BLaER1 (cell line): Measurements from ENCODE around the gene COL27A1.

Experiments used
- H3K27ac ChIP-seq: shearing (Covaris generic); formaldehyde crosslinking; 2 replicates; pipeline ENCODE4 v1.8.1; 2022
- H3K27me3 ChIP-seq: shearing (Covaris generic); formaldehyde crosslinking; 2 replicates; pipeline ENCODE4 v1.8.1; 2022
- H3K36me3 ChIP-seq: shearing (Covaris generic); formaldehyde crosslinking; 2 replicates; pipeline ENCODE4 v1.8.1; 2022
- H3K4me1 ChIP-seq: shearing (Covaris generic); formaldehyde crosslinking; 2 replicates; pipeline ENCODE4 v1.8.1; 2022
- H3K4me2 ChIP-seq: shearing (Covaris generic); formaldehyde crosslinking; 2 replicates; pipeline ENCODE4 v1.8.1; 2022
- H3K4me3 ChIP-seq: shearing (Covaris generic); formaldehyde crosslinking; 2 replicates; pipeline ENCODE4 v1.8.1; 2022
- H3K9ac ChIP-seq: shearing (Covaris generic); formaldehyde crosslinking; 2 replicates; pipeline ENCODE4 v1.8.1; 2022
- H3K9me3 ChIP-seq: shearing (Covaris generic); formaldehyde crosslinking; 2 replicates; pipeline ENCODE4 v1.8.1; 2022
- H4K20me1 ChIP-seq: shearing (Covaris generic); formaldehyde crosslinking; 2 replicates; pipeline ENCODE4 v1.8.1; 2022
- Cebpa-rat ChIP-seq: shearing (Covaris generic); IDR thresholded peaks from 2 replicates; pipeline ENCODE4 v1.8.1; 2022

Gene COL27A1

GRCh38 chr9:114116126-114116747 is 39.1 kb upstream of the COL27A1 start:
- Histone ChIP-seq H3K4me3 (no peak overlapping the region), H3K4me1 (peaks cover 14% of the 10 kb centered on the region), H3K4me2 (peak overlapping the region; percentile 62), H3K36me3 (no peaks in the 10 kb centered on the region), H3K9me3 (no peaks in the 10 kb centered on the region), H3K27me3 (peaks cover 13% of the 10 kb centered on the region; the same call in 1 of the 2 replicates), H3K27ac (peak overlapping the region; percentile 18; the same call in 1 of the 2 replicates), H4K20me1 (no peaks in the 10 kb centered on the region), H3K9ac (no peak overlapping the region)
- TF ChIP-seq Cebpa-rat = no peak

DNA sequence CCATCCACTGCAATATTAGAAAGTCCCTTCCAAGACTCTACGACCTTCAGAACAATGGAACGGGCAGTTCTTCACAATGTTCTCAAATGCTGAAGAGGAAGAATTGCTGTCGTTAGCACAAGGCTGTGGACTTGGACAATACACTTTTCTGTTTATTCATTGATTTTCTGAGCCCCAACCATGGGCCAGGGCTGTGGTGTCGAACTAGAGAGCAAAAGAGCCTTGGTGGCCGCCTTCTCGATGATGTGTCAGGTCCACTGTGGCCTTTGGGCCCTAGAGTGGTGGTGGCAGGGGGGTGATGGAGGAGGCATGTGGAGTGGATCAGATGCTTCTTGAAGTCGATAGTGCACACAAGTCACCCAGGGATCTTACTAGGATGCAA is 37.7 kb upstream of the COL27A1 start:
- Histone ChIP-seq H4K20me1 (no peaks in the 10 kb centered on the region), H3K9me3 (no peaks in the 10 kb centered on the region), H3K4me3 (no peak overlapping the region), H3K27ac (no peak overlapping the region), H3K4me1 (peaks cover 14% of the 10 kb centered on the region), H3K36me3 (no peaks in the 10 kb centered on the region), H3K4me2 (no peak overlapping the region), H3K27me3 (peaks cover 13% of the 10 kb centered on the region; the same call in 1 of the 2 replicates), H3K9ac (no peak overlapping the region)
- no peak for TF ChIP-seq Cebpa-rat

GRCh38 chr9:114117996-114118830 is 37.1 kb upstream of the COL27A1 start:
- H3K4me3 ChIP-seq = no peak overlapping the region
- H3K9me3 ChIP-seq = no peaks in the 10 kb centered on the region
- no peaks in the 10 kb centered on the region for H4K20me1 ChIP-seq
- TF ChIP-seq Cebpa-rat = no peak
- no peak overlapping the region for H3K27ac ChIP-seq
- peaks cover 12% of the 10 kb centered on the region; the same call in 1 of the 2 replicates for H3K27me3 ChIP-seq
- H3K36me3 ChIP-seq = no peaks in the 10 kb centered on the region
- H3K4me2 ChIP-seq = no peak overlapping the region
- H3K4me1 ChIP-seq = peaks cover 14% of the 10 kb centered on the region
- H3K9ac ChIP-seq = no peak overlapping the region

DNA sequence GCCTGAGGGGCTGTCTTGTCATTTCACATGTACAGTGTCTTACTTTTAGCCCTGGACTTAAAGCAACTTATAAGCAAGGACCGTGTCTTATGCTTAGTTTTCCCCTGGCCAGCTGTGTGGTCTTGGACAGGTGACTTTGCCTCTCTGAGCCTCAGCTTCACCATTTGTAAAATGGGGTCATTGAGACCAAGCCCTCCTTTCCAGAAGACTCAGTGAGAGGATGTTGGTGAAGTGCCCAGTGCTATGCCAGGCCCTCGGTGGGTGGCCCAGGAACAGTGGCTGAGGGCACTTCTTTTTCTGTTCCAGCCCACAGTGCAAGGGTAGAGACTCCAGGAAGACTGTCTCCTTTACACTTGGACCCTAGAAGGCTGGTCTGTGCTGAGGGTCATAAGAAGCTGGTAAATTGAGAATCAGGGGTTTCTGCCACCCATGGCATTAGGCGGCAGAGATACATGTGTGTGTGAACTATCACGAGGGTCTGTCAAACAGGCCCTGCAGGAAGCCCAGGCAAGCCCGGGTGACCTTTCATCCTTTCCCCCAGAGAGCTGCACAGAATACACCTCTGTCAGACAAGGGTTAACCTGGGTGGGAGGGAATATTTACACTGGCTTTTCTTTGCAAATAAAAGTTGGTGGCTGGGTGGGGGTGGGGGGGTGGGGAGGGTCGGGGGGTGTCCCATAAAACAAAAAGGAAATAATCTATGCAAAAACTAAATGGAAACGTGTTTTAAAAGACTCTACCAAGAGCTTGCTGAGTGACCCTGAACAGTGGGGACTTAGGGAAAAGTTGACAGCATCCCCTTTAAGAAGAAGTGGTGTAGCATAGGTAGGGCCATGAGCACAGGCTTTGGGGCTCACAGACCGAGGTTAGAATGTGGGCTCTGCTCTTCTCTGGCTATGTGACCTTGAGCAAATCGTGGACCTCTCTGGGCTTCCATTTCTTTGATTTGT is 35.8 kb upstream of the COL27A1 start:
- Histone ChIP-seq H3K9me3 (no peaks in the 10 kb centered on the region), H3K36me3 (no peaks in the 10 kb centered on the region), H4K20me1 (no peaks in the 10 kb centered on the region), H3K4me3 (no peak overlapping the region), H3K4me1 (peaks cover 14% of the 10 kb centered on the region), H3K4me2 (no peak overlapping the region), H3K27me3 (0 out of 2 replicates have a peak, but pooled peaks cover 7% of the 10 kb centered on the region), H3K9ac (no peak overlapping the region), H3K27ac (no peak overlapping the region)
- TF ChIP-seq Cebpa-rat = no peak

DNA sequence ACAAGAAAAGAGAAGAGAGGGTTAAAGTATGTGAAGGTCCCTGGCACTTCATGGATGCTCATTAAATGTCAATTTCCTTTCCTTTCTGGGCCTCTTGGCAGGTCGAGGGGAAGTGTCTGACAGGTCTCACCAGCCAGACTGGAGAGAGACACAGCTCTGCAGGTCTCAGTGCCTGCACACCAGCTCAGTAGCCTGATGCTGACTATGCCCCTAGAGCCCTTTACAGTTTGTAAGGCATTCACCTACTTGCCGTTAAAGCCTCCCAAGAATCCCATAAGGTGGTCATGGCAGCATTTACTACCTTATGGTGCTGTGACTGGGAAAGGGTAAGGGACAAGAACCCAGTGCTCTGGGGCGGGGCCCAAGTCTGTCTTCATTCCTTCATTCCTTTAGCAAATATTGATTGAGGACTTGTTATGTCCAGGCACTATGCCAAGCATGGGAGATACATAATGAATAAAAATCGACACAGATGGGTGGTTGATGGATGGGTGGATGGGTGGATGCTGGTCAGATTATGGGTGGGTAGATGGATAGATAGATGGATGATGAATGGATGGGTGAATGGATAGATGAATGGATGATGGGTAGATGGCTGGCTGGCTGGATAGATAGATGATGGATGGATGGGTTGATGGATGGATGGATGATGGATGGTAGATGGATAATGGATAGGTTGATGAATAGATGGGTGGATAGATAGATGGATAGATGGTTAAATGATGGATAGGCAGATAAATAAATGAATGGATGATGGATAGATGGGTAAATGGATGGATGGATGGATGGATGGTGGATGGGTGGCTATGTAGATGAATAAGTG is 34.9 kb upstream of the COL27A1 start:
- Histone ChIP-seq H3K4me2 (no peak overlapping the region), H3K36me3 (no peaks in the 10 kb centered on the region), H3K9ac (no peak overlapping the region), H3K27me3 (0 out of 2 replicates have a peak, but pooled peaks cover 7% of the 10 kb centered on the region), H3K4me1 (peaks cover 10% of the 10 kb centered on the region), H4K20me1 (no peaks in the 10 kb centered on the region), H3K4me3 (no peak overlapping the region), H3K27ac (no peak overlapping the region), H3K9me3 (no peaks in the 10 kb centered on the region)
- TF ChIP-seq Cebpa-rat = no peak

- H3K9ac ChIP-seq = no peak overlapping the region
- H3K9me3 ChIP-seq = no peaks in the 10 kb centered on the region
- H3K36me3 ChIP-seq = no peaks in the 10 kb centered on the region
- H3K4me2 ChIP-seq = no peak overlapping the region
- H4K20me1 ChIP-seq = no peaks in the 10 kb centered on the region
- H3K27me3 ChIP-seq = no peaks in the 10 kb centered on the region
- H3K27ac ChIP-seq = no peak overlapping the region
- H3K4me3 ChIP-seq = no peak overlapping the region
- no peak for TF ChIP-seq Cebpa-rat
- peaks cover 4% of the 10 kb centered on the region for H3K4me1 ChIP-seq
Observed at GRCh38 chr9:114121227-114122135, 33.9 kb upstream of the COL27A1 start.

DNA sequence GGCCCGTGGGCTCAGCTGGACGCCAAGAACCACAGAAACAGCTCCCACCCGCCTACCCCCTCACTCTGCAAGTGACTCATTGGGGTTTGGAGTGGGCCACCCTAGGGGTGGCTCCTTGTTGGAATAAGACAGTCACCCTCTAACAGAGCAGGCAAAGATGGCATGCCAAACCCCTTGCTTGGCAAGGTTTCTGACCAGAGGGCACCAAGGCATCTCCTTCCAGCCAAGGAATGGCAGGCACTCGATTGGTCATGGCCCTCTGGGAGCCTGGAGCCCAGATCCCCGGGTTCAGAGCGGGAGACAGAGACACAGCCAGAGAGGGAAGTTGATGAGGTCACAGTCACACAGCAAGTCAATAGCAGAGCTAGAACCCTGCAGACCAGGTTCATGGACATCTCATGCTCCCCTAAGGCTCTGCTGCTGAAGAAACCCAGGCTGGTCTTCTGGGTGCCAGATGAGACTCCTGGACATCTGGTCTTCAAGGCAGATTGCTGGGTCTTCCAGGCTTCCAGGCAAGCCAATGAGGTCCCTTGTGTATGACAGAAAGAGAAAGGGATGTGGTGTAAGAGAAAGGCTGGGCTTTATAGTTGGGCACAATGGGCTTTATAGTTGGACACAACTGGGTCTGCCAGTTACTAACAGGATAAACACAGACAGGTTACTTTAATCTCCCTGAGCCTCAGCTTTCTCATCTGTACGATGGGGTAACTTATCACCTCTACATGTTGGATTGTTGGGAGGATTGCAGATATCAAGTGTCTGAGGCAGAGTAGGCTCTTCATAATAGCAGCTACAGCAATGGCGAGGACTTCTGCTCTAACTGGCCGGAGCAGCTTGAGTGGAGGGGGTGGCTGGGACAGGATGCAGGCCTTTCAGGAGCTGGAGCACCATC is 33.0 kb upstream of the COL27A1 start:
- Histone ChIP-seq H3K4me1 (peaks cover 7% of the 10 kb centered on the region), H3K4me3 (no peak overlapping the region), H4K20me1 (no peaks in the 10 kb centered on the region), H3K9me3 (peaks cover 6% of the 10 kb centered on the region), H3K27me3 (no peaks in the 10 kb centered on the region), H3K4me2 (no peak overlapping the region), H3K27ac (no peak overlapping the region), H3K36me3 (no peaks in the 10 kb centered on the region), H3K9ac (no peak overlapping the region)
- TF ChIP-seq Cebpa-rat = no peak
